ENCODE results near the gene CBLB. TPM values are rescaled to one million over a fixed set of nuclear protein-coding genes. Genes with fewer than 3 reads are reported as not detected.

The CBLB gene
- total RNA-seq, 1 experiment from 2014 or later, result 8.6 TPM

DNA sequence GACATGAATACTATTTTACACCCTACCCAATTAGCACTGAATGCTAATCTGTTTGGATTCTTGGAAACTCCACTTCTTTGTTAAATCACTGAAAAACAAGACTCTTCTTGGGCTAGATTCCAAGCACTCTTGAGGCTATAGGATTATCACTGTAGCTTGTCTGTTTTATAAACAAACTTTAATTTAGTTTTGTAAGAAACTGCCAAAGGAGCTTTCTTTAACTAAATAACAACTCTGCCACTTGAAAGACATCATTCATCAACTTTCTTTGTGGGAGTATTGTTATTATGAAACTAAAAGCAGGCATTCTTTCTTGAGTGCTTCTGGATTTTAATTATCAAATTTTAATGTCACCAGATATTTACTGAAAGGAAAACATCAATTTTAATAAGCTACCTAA lies 24.1 kb downstream of the CBLB start:
- DNase-seq (ENCODE audit: low read depth, low spot score) (no peak), ATAC-seq (no peak)
- ChIA-PET CTCF (no interaction called here), POLR2A (no interaction called here)
- TF ChIP-seq REST (IDR thresholded peaks at IDR 0.05; ENCODE audit: insufficient read depth in 1 of 2, low read depth in 2 of 2, low read length in 1 of 2), result no peak
- no peak overlapping the region for H3K4me3 ChIP-seq (ENCODE audit: low read depth in 2 of 2, low read length in 2 of 2)
- BruUV-seq (replicated peaks), result no TSS peak
- no peaks in the 10 kb centered on the region for H3K27me3 ChIP-seq (ENCODE audit: control insufficient read depth, insufficient read depth, low read length)
- H3K4me1 ChIP-seq (ENCODE audit: control insufficient read depth, insufficient read depth, low read length), result no peaks in the 10 kb centered on the region; the same call in 1 of the 2 replicates
- intact Hi-C loops (cut with micrococcal nuclease; ENCODE audit: unreplicated experiment) (no loop called here), in situ Hi-C loops (cut with HindIII; ENCODE audit: low pct_unique_long_range_greater_than_20kb, low sequenced_read_pairs) (no loop called here)
- H3K36me3 ChIP-seq (ENCODE audit: control insufficient read depth, insufficient read depth, low read length), result no peaks in the 10 kb centered on the region; the same call in 1 of the 2 replicates
- no peaks in the 10 kb centered on the region for H3K9me3 ChIP-seq (ENCODE audit: control insufficient read depth, insufficient read depth, low read depth, low read length)
- H3K27ac ChIP-seq (ENCODE audit: low read length), result no peak overlapping the region

GRCh38 chr3:105843994-105844393 lies 24.8 kb downstream of the CBLB start:
- no peak for DNase-seq (ENCODE audit: low read depth, low spot score)
- intact Hi-C loops (cut with micrococcal nuclease; ENCODE audit: unreplicated experiment), result no loop called here
- H3K36me3 ChIP-seq (ENCODE audit: control insufficient read depth, insufficient read depth, low read length), result no peaks in the 10 kb centered on the region
- CTCF ChIA-PET, result no interaction called here
- no TSS peak for BruUV-seq (replicated peaks)
- no peaks in the 10 kb centered on the region for H3K9me3 ChIP-seq (ENCODE audit: control insufficient read depth, insufficient read depth, low read depth, low read length)
- POLR2A ChIA-PET, result no interaction called here
- in situ Hi-C loops (cut with HindIII; ENCODE audit: low pct_unique_long_range_greater_than_20kb, low sequenced_read_pairs), result no loop called here
- H3K27me3 ChIP-seq (ENCODE audit: control insufficient read depth, insufficient read depth, low read length), result no peaks in the 10 kb centered on the region
- no peaks in the 10 kb centered on the region; the same call in 1 of the 2 replicates for H3K4me1 ChIP-seq (ENCODE audit: control insufficient read depth, insufficient read depth, low read length)
- no peak for ATAC-seq
- no peak overlapping the region for H3K27ac ChIP-seq (ENCODE audit: low read length)
- H3K4me3 ChIP-seq (ENCODE audit: low read depth in 2 of 2, low read length in 2 of 2), result no peak overlapping the region
- no peak for TF ChIP-seq REST (IDR thresholded peaks at IDR 0.05; ENCODE audit: insufficient read depth in 1 of 2, low read depth in 2 of 2, low read length in 1 of 2)
- TF ChIP-seq, protein P1, sequence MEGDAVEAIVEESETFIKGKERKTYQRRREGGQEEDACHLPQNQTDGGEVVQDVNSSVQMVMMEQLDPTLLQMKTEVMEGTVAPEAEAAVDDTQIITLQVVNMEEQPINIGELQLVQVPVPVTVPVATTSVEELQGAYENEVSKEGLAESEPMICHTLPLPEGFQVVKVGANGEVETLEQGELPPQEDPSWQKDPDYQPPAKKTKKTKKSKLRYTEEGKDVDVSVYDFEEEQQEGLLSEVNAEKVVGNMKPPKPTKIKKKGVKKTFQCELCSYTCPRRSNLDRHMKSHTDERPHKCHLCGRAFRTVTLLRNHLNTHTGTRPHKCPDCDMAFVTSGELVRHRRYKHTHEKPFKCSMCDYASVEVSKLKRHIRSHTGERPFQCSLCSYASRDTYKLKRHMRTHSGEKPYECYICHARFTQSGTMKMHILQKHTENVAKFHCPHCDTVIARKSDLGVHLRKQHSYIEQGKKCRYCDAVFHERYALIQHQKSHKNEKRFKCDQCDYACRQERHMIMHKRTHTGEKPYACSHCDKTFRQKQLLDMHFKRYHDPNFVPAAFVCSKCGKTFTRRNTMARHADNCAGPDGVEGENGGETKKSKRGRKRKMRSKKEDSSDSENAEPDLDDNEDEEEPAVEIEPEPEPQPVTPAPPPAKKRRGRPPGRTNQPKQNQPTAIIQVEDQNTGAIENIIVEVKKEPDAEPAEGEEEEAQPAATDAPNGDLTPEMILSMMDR (IDR thresholded peaks at IDR 0.05), result no peak
- no peak for TF ChIP-seq SIN3A (IDR thresholded peaks at IDR 0.05; ENCODE audit: borderline replicate concordance, insufficient read depth, low read depth, low read length)
